Activated naive CD4-positive, alpha-beta T cell treated with anti-CD3 and anti-CD28 coated beads, Interleukin-2, amount 10 ng/mL, durations not matched to agents 7 days and 5 days (primary cell): ENCODE measurements around the gene LMF1.

Experiments
- CTCF ChIA-PET: fragments of 350-600 bp; sonication (Branson Sonifier 250); formaldehyde crosslinking; loops from one replicate; lab custom pipeline; 2021; ENCODE audit warnings: antibody characterized with exemption; lab: Charles Lee
- DNase-seq: peaks from one replicate; pipeline ENCODE4 v3.0.0-alpha.2; 2020
- H3K27ac Mint-ChIP-seq: one replicate; pipeline ENCODE4 v1.8.0; 2021; ENCODE audit warnings: mild to moderate bottlenecking, moderate library complexity, mixed read lengths
- H3K27me3 Mint-ChIP-seq: one replicate; pipeline ENCODE4 v1.8.0; 2021; ENCODE audit warnings: mild to moderate bottlenecking, mixed read lengths
- H3K36me3 Mint-ChIP-seq: one replicate; pipeline ENCODE4 v1.8.0; 2021; ENCODE audit warnings: mixed read lengths
- H3K4me1 Mint-ChIP-seq: one replicate; pipeline ENCODE4 v1.8.0; 2021; ENCODE audit warnings: mixed read lengths
- H3K4me3 Mint-ChIP-seq: one replicate; pipeline ENCODE4 v1.8.0; 2021; ENCODE audit warnings: mild to moderate bottlenecking, moderate library complexity, mixed read lengths
- H3K9me3 Mint-ChIP-seq: one replicate; pipeline ENCODE4 v1.8.0; 2021; ENCODE audit warnings: mixed read lengths

The LMF1 gene

DNA sequence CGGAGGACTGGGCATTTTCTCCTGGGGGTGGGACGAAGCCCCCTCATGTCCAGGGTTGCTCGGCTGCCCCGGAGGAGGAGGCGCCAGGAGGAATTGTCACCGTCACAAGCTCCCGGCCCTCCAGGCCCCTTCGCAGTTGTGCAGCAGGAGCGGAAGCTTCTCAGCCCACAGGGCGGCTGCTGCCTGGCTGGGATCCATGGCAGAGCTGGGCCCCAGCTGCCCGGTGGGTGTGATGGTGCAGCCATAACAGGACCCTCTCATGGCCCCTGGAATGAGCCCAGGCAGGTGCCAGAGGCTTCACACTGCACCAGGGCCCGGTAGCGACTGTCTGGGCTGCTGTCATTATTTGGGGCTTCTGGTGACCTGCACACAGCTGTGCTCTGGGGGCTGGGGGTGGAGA is 115.3 kb downstream of the LMF1 start:
- no peaks in the 10 kb centered on the region for H3K4me1 Mint-ChIP-seq
- DNase-seq: no peak
- H3K9me3 Mint-ChIP-seq: peaks cover 16% of the 10 kb centered on the region
- CTCF ChIA-PET: no interaction called here
- H3K4me3 Mint-ChIP-seq: no peak overlapping the region
- no peaks in the 10 kb centered on the region for H3K27me3 Mint-ChIP-seq
- H3K36me3 Mint-ChIP-seq: peaks cover 6% of the 10 kb centered on the region
- H3K27ac Mint-ChIP-seq: no peak overlapping the region

DNA sequence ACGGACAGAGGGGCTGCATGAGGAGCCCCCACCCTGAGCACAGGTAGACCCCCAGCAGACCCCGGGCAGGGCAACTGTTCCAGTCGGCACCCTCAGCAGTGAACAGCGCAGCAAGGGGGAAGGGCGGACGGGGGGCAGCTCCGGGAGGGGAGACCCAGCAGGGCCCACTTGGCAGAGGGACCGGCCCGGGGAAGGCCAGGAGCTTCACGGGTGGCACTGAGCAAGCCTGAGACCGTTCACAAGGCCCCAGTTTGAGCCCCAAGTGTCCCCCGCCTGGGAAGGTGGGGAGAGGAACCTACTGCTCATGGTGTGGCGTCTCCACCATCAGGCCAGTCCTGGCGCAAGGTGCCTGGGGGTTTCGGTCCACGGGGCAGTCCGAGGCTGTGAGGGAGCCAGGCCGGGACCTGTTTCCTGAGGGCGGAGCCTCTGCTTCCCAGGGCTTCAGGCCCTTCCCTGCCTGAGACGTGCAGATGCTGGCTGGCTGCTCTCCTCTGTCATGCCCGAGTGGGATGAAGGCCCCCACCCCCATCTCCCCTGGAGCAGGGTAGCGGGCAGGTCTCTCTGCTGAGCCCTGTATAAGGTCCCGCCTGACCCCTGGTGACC is 115.9 kb downstream of the LMF1 start:
- H3K4me1 Mint-ChIP-seq: no peaks in the 10 kb centered on the region
- peaks cover 20% of the 10 kb centered on the region for H3K9me3 Mint-ChIP-seq
- peaks cover 4% of the 10 kb centered on the region for H3K27me3 Mint-ChIP-seq
- DNase-seq: no peak
- H3K4me3 Mint-ChIP-seq: no peak overlapping the region
- no peak overlapping the region for H3K27ac Mint-ChIP-seq
- H3K36me3 Mint-ChIP-seq: peaks cover 11% of the 10 kb centered on the region
- CTCF ChIA-PET: no interaction called here

DNA sequence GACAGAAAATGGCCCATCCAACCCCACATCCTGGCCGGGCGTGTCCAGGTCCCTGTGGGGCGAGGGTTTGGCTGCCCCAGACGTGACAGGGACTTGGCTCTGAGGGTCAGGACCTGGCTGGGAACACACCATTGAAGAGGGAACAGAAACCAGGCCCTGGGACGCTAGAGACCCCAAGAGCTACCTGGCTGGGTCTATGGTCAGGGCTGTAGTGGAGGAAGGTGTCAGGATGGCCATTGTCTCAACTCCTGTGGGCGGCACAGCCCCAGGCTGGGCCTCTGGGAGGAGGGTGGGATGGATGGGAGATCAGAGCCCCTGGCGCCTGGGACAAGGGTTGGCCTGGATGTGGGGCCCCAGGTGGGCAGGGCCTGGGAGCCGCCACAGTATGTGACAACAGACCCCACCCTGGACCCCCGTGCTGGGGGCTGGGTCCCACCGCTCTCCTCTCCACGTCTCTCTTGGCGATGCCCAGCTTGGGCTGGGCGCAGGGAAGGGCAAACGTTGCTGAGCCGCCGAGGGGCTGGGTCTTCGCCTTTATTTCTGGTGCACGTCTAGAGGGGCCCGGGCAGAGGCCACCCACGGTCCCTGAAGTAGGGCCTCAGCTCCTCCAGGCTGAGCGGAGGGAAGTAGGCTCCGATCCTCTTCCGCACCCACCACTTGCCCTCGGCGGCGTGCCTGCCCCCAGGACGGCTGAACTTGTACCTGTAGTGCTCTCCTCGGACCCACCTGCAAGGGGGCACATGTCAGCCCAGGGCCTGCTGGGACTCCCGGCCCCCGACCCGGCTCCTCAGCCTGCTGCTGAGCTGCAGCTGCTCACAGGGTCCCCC is 116.6 kb downstream of the LMF1 start:
- Mint-ChIP-seq H3K27me3 (peaks cover 4% of the 10 kb centered on the region), H3K36me3 (peaks cover 10% of the 10 kb centered on the region), H3K9me3 (peaks cover 23% of the 10 kb centered on the region), H3K4me3 (no peak overlapping the region), H3K4me1 (no peaks in the 10 kb centered on the region), H3K27ac (no peak overlapping the region)
- CTCF ChIA-PET: no interaction called here
- no peak for DNase-seq

DNA sequence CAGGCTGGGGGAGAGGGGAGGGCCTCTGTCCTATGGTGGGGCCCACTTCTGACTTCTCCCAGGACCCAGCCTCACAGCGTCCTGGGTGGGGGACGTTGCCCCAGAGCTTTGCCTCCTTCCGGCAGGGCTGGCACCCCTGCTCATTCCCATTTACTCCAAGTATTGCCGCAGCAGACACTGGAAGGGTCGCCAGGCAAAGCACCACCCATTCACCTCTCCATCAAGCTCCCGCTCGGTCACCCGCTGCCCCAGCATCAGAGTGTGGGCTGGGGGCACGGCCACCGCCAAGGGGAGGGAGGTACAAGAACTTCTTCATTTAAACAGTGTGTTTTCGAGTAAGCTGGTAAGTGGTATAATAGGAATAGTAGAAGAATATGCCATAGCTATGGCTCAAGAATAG is 117.5 kb downstream of the LMF1 start:
- CTCF ChIA-PET: no interaction called here
- DNase-seq: no peak
- Mint-ChIP-seq H3K4me3 (no peak overlapping the region), H3K9me3 (peaks cover 27% of the 10 kb centered on the region), H3K27me3 (peaks cover 4% of the 10 kb centered on the region), H3K4me1 (no peaks in the 10 kb centered on the region), H3K36me3 (peaks cover 10% of the 10 kb centered on the region), H3K27ac (no peak overlapping the region)

DNA sequence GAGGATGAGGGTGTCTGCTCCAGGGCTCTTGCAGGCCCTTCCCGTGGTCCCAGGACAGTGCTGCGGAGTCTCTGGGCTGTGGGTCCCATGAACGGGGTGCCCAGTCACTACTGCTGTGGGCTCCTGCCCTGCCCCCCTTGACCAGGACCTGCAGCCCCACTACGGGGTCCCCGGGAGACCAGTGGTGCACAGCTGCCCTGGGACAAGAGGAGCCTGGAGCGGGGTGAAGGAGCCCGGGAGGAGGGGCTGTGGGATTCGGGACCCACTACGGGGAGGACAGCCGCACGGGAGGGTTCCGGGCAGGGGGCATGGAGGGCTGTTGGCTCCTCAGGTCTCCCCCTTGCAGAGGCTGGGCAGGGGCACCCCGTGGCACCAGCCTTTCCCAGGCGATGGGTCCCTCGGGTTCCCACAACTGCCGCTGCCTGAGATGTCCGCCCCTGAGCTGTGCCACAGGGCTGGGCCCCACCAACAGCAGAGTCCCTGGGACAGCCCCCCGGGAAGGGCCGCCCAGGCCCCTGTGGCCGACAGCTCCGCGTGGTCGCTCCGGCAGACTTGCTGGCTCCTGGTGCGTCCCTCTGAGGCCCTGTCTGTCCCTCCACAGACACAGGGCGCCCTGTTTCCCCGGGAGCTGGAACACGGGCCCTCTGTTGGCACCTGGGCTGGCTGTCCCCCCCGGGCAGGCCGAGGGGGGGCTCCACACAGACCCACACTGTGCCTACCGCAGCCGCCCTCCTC is 118.2 kb downstream of the LMF1 start:
- Mint-ChIP-seq H3K4me1 (no peaks in the 10 kb centered on the region), H3K36me3 (peaks cover 10% of the 10 kb centered on the region), H3K9me3 (peaks cover 27% of the 10 kb centered on the region), H3K4me3 (no peak overlapping the region), H3K27ac (no peak overlapping the region), H3K27me3 (peaks cover 4% of the 10 kb centered on the region)
- DNase-seq: no peak
- CTCF ChIA-PET: no interaction called here

DNA sequence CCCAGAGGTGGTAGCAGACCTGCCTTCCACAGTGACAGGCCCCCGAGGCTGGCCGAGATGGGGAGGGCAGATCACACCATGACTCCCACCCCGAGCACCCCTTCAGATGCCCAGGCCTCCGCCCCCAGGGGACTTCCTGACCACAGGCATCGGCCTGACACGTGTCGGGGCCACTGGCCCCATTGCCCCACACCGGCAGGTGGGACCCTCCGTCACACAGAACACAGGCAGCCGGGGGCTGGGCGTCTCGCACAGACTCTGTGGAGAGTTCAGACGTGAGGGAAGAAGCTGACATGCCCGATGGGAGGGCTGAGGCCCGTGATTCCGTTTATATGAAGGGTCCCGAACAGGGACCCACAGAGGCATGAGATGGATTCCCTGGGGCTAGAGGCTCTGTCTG is 118.9 kb downstream of the LMF1 start:
- H3K4me1 Mint-ChIP-seq: no peaks in the 10 kb centered on the region
- peaks cover 4% of the 10 kb centered on the region for H3K27me3 Mint-ChIP-seq
- H3K9me3 Mint-ChIP-seq: peaks cover 31% of the 10 kb centered on the region
- H3K27ac Mint-ChIP-seq: no peak overlapping the region
- DNase-seq: no peak
- peaks cover 10% of the 10 kb centered on the region for H3K36me3 Mint-ChIP-seq
- H3K4me3 Mint-ChIP-seq: no peak overlapping the region
- CTCF ChIA-PET: no interaction called here

DNA sequence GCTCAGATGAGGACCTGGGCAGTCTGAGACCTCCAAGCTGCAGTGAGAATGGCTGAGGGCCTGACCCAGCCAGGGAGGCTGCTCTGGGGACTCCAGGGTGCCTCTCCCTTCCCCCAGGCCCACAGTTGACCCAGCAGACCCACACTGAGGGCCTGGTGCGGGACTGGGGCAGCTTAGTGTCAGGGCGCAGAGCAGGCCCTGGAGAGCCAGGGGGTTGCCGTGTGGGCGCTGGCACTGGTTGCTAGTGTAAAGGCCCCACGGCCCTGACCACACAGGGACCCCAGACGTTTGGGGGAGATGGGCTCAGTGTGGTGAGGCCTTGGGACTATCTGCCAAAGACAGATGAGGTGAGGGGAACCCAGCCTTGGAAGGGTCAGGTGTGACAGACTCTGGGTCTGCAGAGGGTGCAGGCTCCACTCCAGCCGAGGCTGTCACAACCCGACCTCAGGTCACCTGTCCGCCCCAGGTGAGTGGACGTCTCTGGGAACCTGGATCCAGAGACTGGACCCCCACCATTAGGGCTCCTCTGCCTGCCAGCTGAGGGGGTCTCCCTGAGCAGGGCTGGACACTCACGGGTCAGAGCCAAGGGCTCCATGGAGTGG is 119.5 kb downstream of the LMF1 start:
- Mint-ChIP-seq H3K9me3 (peaks cover 31% of the 10 kb centered on the region), H3K36me3 (peaks cover 10% of the 10 kb centered on the region), H3K4me3 (no peak overlapping the region), H3K4me1 (no peaks in the 10 kb centered on the region), H3K27ac (no peak overlapping the region), H3K27me3 (peaks cover 4% of the 10 kb centered on the region)
- CTCF ChIA-PET: no interaction called here
- no peak for DNase-seq

DNA sequence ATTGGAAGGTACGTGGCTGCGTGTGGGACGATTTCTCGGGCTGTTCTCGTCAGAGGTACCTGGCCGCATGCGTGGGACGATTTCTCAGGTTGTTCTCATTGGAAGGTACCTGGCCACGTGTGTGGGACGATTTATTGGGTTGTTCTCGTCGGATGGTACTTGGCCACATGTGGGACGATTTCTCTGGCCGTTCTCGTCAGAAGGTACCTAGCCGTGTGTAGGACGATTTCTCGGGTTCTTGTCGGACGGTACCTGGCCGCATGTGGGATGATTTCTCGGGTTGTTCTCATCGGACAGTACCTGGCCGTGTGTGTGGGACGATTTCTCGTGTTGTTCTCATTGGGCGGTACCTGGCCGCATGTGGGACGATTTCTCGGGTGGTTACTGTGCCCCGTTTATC is 120.1 kb downstream of the LMF1 start:
- CTCF ChIA-PET: no interaction called here
- Mint-ChIP-seq H3K4me3 (no peak overlapping the region), H3K27me3 (peaks cover 4% of the 10 kb centered on the region), H3K36me3 (peaks cover 9% of the 10 kb centered on the region), H3K9me3 (peaks cover 31% of the 10 kb centered on the region), H3K4me1 (no peaks in the 10 kb centered on the region), H3K27ac (no peak overlapping the region)
- no peak for DNase-seq

DNA sequence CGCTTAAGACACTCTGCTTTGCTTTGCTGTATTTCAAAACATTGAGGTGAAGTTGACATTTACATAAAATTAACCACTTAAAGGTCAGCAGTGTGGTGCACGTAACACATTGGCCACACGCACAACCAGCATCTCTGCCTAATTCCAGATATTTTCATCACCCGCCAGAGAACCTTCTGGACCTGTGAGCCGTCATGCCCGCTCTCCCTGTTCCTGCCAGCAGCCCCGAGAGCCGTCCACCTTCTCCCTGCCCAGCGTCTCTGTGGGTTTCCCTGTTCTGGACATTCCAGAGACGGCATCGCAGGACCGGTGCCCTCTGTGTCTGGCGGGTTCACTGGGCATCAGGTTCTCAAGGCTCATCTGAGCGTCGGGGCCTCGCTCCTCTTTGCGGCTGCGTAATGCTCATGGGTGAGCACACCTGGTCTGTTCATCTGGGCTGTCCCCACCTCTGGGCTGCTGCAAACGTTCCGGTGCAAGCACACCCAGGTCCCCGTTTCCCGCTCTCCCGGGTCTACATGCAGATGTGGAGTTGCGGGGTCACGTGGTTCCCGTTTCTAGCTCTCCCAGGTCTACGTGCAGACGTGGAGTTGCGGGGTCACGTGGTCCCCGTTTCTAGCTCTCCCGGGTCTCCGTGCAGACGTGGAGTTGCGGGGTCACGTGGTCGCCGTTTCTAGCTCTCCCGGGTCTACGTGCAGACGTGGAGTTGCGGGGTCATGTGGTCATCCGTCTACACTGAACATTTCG is 122.1 kb downstream of the LMF1 start:
- peaks cover 9% of the 10 kb centered on the region for H3K36me3 Mint-ChIP-seq
- no peak overlapping the region for H3K27ac Mint-ChIP-seq
- no peaks in the 10 kb centered on the region for H3K4me1 Mint-ChIP-seq
- H3K4me3 Mint-ChIP-seq: no peak overlapping the region
- no peak for DNase-seq
- peaks cover 4% of the 10 kb centered on the region for H3K27me3 Mint-ChIP-seq
- H3K9me3 Mint-ChIP-seq: peaks cover 30% of the 10 kb centered on the region
- CTCF ChIA-PET: no interaction called here

DNA sequence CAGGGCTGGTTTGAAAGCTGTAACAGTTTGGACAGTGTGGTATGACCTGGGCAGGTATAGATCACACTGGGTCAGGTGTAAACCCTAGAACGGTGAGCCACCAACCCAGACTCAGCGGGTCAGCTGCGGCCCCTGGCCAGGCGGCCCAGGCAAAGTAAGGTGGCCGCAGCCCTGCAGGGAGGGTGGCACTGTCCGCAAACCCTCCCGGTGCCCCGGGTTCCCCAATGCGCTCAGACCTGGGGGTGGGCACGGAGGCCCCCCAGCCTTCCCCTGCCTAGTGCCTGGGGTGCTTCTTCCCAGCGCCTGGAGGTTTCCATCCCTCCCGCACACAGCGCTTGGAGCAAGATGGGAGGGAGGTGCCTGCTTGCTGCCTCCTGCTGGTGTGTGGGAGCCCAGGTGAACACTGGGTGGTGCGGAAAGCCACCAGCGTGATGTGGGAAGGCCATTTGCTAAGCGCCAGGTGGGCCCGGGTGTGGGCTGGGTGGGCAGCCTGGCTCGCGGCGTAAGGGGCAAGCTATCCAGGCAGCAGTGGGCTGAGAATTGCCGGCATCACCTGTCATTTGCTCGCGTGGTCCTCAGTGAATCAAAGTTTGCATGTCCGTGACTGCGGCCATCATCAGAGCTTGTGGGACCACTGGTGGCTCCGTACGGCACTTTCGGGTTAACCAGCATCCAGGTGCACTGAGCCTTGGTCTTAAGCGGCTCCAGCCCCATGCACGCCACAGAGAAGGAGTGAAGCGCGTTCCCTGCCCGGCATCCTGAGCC is 122.9 kb downstream of the LMF1 start:
- Mint-ChIP-seq H3K9me3 (peaks cover 30% of the 10 kb centered on the region), H3K27ac (no peak overlapping the region), H3K27me3 (peaks cover 4% of the 10 kb centered on the region), H3K4me3 (no peak overlapping the region), H3K36me3 (peaks cover 9% of the 10 kb centered on the region), H3K4me1 (no peaks in the 10 kb centered on the region)
- CTCF ChIA-PET: no interaction called here
- no peak for DNase-seq

DNA sequence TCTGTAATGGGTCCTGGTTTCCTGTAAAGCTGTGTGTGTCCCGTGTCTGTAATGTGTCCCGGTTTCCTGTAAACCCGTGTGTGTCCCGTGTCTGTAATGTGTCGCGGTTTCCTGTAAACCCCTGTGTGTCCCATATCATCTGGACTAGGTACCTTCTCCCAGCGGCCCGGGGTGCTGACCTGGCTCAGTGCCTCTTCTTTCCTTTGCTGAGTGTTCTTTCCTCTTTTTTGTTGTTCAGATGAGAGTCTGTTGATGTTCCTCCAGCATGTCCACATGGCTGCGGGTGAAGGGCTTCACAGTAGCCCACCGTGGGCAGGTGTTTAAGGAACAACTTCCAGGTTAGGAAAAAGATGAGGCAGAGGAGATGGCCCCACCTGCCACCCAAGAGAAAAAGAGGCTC is 123.6 kb downstream of the LMF1 start:
- no peak for DNase-seq
- Mint-ChIP-seq H3K36me3 (peaks cover 9% of the 10 kb centered on the region), H3K4me3 (no peak overlapping the region), H3K9me3 (peaks cover 30% of the 10 kb centered on the region), H3K27me3 (peaks cover 4% of the 10 kb centered on the region), H3K27ac (no peak overlapping the region), H3K4me1 (no peaks in the 10 kb centered on the region)
- CTCF ChIA-PET: no interaction called here

DNA sequence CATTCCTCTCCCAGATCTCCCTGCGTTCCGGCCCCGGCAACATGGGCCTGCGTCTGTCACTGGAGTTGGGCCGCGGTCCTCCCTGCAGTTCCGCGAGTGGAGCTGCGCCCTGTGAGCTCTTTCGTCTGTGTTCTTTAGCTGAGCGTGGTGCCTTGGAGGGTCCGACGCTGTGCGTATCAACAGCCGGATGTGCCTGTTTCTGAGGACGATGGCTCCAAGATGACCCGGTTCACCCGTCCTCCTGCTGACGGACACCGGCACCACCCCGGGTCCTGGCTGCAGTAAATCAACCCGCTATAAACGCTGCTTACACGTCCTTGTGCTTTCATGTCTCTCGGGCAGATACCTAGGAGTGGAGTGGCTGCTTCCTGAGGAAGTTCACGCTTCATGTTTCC is 125.4 kb downstream of the LMF1 start:
- Mint-ChIP-seq H3K4me1 (no peaks in the 10 kb centered on the region), H3K27me3 (peaks cover 3% of the 10 kb centered on the region), H3K27ac (no peak overlapping the region), H3K36me3 (peaks cover 6% of the 10 kb centered on the region), H3K4me3 (no peak overlapping the region), H3K9me3 (peaks cover 23% of the 10 kb centered on the region)
- DNase-seq: no peak
- CTCF ChIA-PET: no interaction called here

DNA sequence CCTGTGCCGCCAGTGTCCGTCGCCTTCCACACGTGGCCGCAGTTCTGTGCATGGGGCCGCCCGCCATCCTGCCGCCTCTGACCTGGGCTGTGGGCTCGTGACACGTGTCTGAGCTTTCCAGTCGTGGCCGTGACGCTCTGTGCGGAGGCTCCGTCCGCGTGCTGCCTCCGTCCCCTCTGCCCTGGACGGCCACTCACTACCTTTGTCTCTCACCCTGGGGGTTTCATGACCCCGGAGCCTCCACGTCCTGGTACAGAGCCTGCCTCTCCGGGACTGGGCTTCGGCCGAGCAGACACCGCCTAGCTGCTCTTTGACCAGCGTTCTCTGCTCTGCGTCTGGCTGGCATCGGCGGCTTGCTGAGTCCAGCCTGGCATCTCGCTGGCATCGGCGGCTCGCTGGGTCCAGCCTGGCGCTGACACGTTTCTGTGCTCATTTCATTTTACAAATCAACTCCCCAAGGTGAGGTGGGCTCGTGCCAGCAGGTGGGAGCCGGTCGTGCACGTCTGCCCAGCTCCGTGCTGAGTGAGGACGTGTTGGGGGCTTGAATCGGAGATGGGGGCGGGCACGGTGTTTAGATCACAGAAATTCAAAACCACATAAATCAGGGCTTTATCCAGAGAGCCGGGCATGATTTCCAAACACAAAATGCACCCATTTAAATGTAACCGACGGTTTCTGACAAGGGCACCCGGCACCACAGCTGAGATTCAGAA is 126.0 kb downstream of the LMF1 start:
- DNase-seq: no peak
- H3K27ac Mint-ChIP-seq: no peak overlapping the region
- H3K27me3 Mint-ChIP-seq: no peaks in the 10 kb centered on the region
- H3K36me3 Mint-ChIP-seq: peaks cover under 1% of the 10 kb centered on the region
- peaks cover 18% of the 10 kb centered on the region for H3K9me3 Mint-ChIP-seq
- CTCF ChIA-PET: no interaction called here
- no peaks in the 10 kb centered on the region for H3K4me1 Mint-ChIP-seq
- no peak overlapping the region for H3K4me3 Mint-ChIP-seq
